Right lobe of liver (tissue), 4 donors: ENCODE measurements around the gene PPP6R3.

Source experiments
- CTCF ChIP-seq, 4 donors: fragments of 200-600 bp in 3 of 4; fragments of 450-650 bp in 1 of 4; IDR thresholded peaks; one replicate each; pipeline versions ENCODE4 v1.5.1 to v1.8.0; 2016 to 2022; ENCODE audit warnings: antibody characterized with exemption in 4 of 4, mild to moderate bottlenecking in 2 of 4
- POLR2A ChIP-seq: fragments of 450-650 bp; IDR thresholded peaks from one replicate; pipeline ENCODE4 v1.6.1; 2017; ENCODE audit warnings: antibody characterized with exemption, mild to moderate bottlenecking
- donor health status: DM: no; HTN: no; CAD: no.
- donor health status: DM: no; HTN: no; CAD: no.
- donor health status: DM: no; HTN: yes; CAD: no.

- TF ChIP-seq POLR2A (no peak), CTCF (IDR thresholded peaks at IDR 0.05) (no peak)
These were observed 28.4 kb upstream of the PPP6R3 start for GRCh38 chr11:68431984-68432645.
